ENCODE results near the gene JMJD4. TPM values are rescaled to one million over a fixed set of nuclear protein-coding genes. Genes with fewer than 3 reads are reported as not detected.

Gene JMJD4
- total and polyA plus RNA-seq, 2 experiments from 2014 or later: 11.5 to 17.7 TPM

- Histone ChIP-seq H3K27ac (ENCODE audit: low read depth) (no peak overlapping the region), H3K4me2 (no peak overlapping the region), H4K20me1 (replicated peaks; ENCODE audit: insufficient read depth) (peaks cover 6% of the 10 kb centered on the region; the same call in 1 of the 2 replicates), H3K79me2 (replicated peaks; ENCODE audit: insufficient read depth) (no peaks in the 10 kb centered on the region), H3K9me2 (ENCODE audit: insufficient read depth) (no peaks in the 10 kb centered on the region), H3K36me3 (ENCODE audit: insufficient read depth) (no peaks in the 10 kb centered on the region), H3K27me3 (ENCODE audit: insufficient read depth) (no peaks in the 10 kb centered on the region), H3F3A (replicated peaks; ENCODE audit: low read depth) (no peaks in the 10 kb centered on the region), H2AFZ (no peak overlapping the region), H3K4me1 (ENCODE audit: insufficient read depth) (no peaks in the 10 kb centered on the region), H3K4me3 (no peak overlapping the region)
- DNase-seq (ENCODE audit: low spot score): no peak
- H3K4me3 Mint-ChIP-seq: no peak overlapping the region
- ATAC-seq: no peak
- H3K27ac Mint-ChIP-seq: no peak overlapping the region
- H3K27me3 Mint-ChIP-seq (ENCODE audit: insufficient read depth, low read depth, poor library complexity): peaks cover 6% of the 10 kb centered on the region
- TF ChIP-seq ZNF331 (CRISPR knock-in tag; IDR thresholded peaks at IDR 0.05; ENCODE audit: low read depth) (no peak), CREB1 (CRISPR knock-in tag; IDR thresholded peaks at IDR 0.05; ENCODE audit: low read depth) (no peak), JUNB (IDR thresholded peaks at IDR 0.05; ENCODE audit: unreplicated experiment) (no peak), EZH2phosphoT487 (IDR thresholded peaks at IDR 0.05; ENCODE audit: unreplicated experiment) (no peak), NANOG (IDR thresholded peaks at IDR 0.05; ENCODE audit: borderline replicate concordance) (no peak), POLR2AphosphoS5 (IDR thresholded peaks at IDR 0.05; ENCODE audit: low read depth) (no peak), STAT1 (IDR thresholded peaks at IDR 0.05; ENCODE audit: unreplicated experiment) (no peak), ZNF114 (CRISPR knock-in tag; IDR thresholded peaks at IDR 0.05) (no peak), CTCF (conservative IDR thresholded peaks at IDR 0.05; ENCODE audit: low read depth in 2 of 2) (no peak), EZH2 (IDR thresholded peaks at IDR 0.05; ENCODE audit: low read depth, unreplicated experiment) (no peak)
- TF ChIP-seq, protein P1, sequence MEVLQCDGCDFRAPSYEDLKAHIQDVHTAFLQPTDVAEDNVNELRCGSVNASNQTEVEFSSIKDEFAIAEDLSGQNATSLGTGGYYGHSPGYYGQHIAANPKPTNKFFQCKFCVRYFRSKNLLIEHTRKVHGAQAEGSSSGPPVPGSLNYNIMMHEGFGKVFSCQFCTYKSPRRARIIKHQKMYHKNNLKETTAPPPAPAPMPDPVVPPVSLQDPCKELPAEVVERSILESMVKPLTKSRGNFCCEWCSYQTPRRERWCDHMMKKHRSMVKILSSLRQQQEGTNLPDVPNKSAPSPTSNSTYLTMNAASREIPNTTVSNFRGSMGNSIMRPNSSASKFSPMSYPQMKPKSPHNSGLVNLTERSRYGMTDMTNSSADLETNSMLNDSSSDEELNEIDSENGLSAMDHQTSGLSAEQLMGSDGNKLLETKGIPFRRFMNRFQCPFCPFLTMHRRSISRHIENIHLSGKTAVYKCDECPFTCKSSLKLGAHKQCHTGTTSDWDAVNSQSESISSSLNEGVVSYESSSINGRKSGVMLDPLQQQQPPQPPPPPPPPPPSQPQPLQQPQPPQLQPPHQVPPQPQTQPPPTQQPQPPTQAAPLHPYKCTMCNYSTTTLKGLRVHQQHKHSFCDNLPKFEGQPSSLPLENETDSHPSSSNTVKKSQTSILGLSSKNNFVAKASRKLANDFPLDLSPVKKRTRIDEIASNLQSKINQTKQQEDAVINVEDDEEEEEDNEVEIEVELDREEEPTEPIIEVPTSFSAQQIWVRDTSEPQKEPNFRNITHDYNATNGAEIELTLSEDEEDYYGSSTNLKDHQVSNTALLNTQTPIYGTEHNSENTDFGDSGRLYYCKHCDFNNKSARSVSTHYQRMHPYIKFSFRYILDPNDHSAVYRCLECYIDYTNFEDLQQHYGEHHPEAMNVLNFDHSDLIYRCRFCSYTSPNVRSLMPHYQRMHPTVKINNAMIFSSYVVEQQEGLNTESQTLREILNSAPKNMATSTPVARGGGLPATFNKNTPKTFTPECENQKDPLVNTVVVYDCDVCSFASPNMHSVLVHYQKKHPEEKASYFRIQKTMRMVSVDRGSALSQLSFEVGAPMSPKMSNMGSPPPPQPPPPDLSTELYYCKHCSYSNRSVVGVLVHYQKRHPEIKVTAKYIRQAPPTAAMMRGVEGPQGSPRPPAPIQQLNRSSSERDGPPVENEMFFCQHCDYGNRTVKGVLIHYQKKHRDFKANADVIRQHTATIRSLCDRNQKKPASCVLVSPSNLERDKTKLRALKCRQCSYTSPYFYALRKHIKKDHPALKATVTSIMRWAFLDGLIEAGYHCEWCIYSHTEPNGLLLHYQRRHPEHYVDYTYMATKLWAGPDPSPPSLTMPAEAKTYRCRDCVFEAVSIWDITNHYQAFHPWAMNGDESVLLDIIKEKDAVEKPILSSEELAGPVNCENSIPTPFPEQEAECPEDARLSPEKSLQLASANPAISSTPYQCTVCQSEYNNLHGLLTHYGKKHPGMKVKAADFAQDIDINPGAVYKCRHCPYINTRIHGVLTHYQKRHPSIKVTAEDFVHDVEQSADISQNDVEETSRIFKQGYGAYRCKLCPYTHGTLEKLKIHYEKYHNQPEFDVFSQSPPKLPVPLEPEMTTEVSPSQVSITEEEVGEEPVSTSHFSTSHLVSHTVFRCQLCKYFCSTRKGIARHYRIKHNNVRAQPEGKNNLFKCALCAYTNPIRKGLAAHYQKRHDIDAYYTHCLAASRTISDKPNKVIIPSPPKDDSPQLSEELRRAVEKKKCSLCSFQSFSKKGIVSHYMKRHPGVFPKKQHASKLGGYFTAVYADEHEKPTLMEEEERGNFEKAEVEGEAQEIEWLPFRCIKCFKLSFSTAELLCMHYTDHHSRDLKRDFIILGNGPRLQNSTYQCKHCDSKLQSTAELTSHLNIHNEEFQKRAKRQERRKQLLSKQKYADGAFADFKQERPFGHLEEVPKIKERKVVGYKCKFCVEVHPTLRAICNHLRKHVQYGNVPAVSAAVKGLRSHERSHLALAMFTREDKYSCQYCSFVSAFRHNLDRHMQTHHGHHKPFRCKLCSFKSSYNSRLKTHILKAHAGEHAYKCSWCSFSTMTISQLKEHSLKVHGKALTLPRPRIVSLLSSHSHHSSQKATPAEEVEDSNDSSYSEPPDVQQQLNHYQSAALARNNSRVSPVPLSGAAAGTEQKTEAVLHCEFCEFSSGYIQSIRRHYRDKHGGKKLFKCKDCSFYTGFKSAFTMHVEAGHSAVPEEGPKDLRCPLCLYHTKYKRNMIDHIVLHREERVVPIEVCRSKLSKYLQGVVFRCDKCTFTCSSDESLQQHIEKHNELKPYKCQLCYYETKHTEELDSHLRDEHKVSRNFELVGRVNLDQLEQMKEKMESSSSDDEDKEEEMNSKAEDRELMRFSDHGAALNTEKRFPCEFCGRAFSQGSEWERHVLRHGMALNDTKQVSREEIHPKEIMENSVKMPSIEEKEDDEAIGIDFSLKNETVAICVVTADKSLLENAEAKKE (CRISPR knock-in tag; IDR thresholded peaks at IDR 0.05): no peak
- TF ChIP-seq, protein P2, sequence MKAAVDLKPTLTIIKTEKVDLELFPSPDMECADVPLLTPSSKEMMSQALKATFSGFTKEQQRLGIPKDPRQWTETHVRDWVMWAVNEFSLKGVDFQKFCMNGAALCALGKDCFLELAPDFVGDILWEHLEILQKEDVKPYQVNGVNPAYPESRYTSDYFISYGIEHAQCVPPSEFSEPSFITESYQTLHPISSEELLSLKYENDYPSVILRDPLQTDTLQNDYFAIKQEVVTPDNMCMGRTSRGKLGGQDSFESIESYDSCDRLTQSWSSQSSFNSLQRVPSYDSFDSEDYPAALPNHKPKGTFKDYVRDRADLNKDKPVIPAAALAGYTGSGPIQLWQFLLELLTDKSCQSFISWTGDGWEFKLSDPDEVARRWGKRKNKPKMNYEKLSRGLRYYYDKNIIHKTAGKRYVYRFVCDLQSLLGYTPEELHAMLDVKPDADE (IDR thresholded peaks at IDR 0.05): no peak
- TF ChIP-seq, protein P3, sequence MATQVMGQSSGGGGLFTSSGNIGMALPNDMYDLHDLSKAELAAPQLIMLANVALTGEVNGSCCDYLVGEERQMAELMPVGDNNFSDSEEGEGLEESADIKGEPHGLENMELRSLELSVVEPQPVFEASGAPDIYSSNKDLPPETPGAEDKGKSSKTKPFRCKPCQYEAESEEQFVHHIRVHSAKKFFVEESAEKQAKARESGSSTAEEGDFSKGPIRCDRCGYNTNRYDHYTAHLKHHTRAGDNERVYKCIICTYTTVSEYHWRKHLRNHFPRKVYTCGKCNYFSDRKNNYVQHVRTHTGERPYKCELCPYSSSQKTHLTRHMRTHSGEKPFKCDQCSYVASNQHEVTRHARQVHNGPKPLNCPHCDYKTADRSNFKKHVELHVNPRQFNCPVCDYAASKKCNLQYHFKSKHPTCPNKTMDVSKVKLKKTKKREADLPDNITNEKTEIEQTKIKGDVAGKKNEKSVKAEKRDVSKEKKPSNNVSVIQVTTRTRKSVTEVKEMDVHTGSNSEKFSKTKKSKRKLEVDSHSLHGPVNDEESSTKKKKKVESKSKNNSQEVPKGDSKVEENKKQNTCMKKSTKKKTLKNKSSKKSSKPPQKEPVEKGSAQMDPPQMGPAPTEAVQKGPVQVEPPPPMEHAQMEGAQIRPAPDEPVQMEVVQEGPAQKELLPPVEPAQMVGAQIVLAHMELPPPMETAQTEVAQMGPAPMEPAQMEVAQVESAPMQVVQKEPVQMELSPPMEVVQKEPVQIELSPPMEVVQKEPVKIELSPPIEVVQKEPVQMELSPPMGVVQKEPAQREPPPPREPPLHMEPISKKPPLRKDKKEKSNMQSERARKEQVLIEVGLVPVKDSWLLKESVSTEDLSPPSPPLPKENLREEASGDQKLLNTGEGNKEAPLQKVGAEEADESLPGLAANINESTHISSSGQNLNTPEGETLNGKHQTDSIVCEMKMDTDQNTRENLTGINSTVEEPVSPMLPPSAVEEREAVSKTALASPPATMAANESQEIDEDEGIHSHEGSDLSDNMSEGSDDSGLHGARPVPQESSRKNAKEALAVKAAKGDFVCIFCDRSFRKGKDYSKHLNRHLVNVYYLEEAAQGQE (IDR thresholded peaks at IDR 0.05; ENCODE audit: unreplicated experiment): no peak
- H3K9me3 Mint-ChIP-seq: no peaks in the 10 kb centered on the region
- H3K36me3 Mint-ChIP-seq (ENCODE audit: low read depth): peaks cover 21% of the 10 kb centered on the region
- H3K4me1 Mint-ChIP-seq: no peaks in the 10 kb centered on the region
Measured at GRCh38 chr1:227771771-227772170, 36.7 kb upstream of the JMJD4 start.

Measured in GM23338 (cell line).